HG03039 (cell line): ENCODE data around the gene TXNDC12.
"Not testable (repeated sequence)": the region's sequence is repeated elsewhere in the genome, so short reads cannot be mapped to it uniquely, and the experiment has no call there.

Experiments used
- ATAC-seq: cut with Tn5 transposase; IDR thresholded peaks from one replicate; pipeline ENCODE4 v1.9.1; 2021; ENCODE audit warnings: mild to moderate bottlenecking, moderate library complexity; ENCODE audit not compliant: unreplicated experiment

Gene TXNDC12

GRCh38 chr1:52055066-52055865, at the start of gene TXNDC12:
TSS of gene TXNDC12 (minus strand) at chr1:52055191. CDS start at chr1:52055096, 95 bp downstream.
- ATAC-seq: peak; percentile 37

- no peak for ATAC-seq
These were observed 47.5 kb upstream of the TXNDC12 start for GRCh38 chr1:52102336-52103013.

- no peak for ATAC-seq
These were observed 43.3 kb upstream of the TXNDC12 start for GRCh38 chr1:52098139-52098871.

- ATAC-seq: no peak
These were observed 41.2 kb upstream of the TXNDC12 start for GRCh38 chr1:52096216-52096615.

- not testable (repeated sequence) for ATAC-seq
These were observed 39.3 kb upstream of the TXNDC12 start for GRCh38 chr1:52094300-52094699.

- ATAC-seq: not testable (repeated sequence)
These were observed 32.9 kb upstream of the TXNDC12 start for GRCh38 chr1:52087892-52088291.

- ATAC-seq: no peak
These were observed 25.0 kb upstream of the TXNDC12 start for GRCh38 chr1:52080014-52080415.

GRCh38 chr1:52077277-52077676, 22.3 kb upstream of the TXNDC12 start:
- ATAC-seq: not testable (repeated sequence)

- ATAC-seq: no peak
These were observed 17.3 kb upstream of the TXNDC12 start for GRCh38 chr1:52072291-52072690.

GRCh38 chr1:52070704-52071103, 15.7 kb upstream of the TXNDC12 start:
- ATAC-seq: no peak

- no peak for ATAC-seq
These were observed 8.2 kb upstream of the TXNDC12 start for GRCh38 chr1:52063192-52063591.

GRCh38 chr1:52060822-52061221, 5.8 kb upstream of the TXNDC12 start:
- ATAC-seq: no peak

- no peak for ATAC-seq
These were observed 4.9 kb upstream of the TXNDC12 start for GRCh38 chr1:52059888-52060287.

GRCh38 chr1:52059321-52059720, 4.3 kb upstream of the TXNDC12 start:
- ATAC-seq: no peak

GRCh38 chr1:52057876-52058415, 3.0 kb upstream of the TXNDC12 start:
- ATAC-seq: no peak

GRCh38 chr1:52057255-52057654, 2.3 kb upstream of the TXNDC12 start:
- ATAC-seq: no peak

GRCh38 chr1:52056937-52057231, 1.9 kb upstream of the TXNDC12 start:
- peak; percentile 10 for ATAC-seq

GRCh38 chr1:52056163-52056936, 1.4 kb upstream of the TXNDC12 start, which contains the start of gene BTF3L4:
TSS of gene BTF3L4 (plus strand) at chr1:52056295. CDS start at chr1:52059848, 3,553 bp downstream.
- ATAC-seq: peak; percentile 80

- ATAC-seq: no peak
These were observed 823 bp upstream of the TXNDC12 start for GRCh38 chr1:52055866-52056162.

- no peak for ATAC-seq
These were observed 410 bp downstream of the TXNDC12 start for GRCh38 chr1:52054496-52055065.
